Right cardiac atrium (tissue), 5 donors: ENCODE results near the gene CRADD. TPM values are rescaled to one million over a fixed set of nuclear protein-coding genes. Genes with fewer than 3 reads are reported as not detected.
"Not testable (repeated sequence)": the region's sequence is repeated elsewhere in the genome, so short reads cannot be mapped to it uniquely, and the experiment has no call there.

Source experiments
- ATAC-seq, 2 donors: fragments of 200-7000 bp; cut with Tn5 transposase; one replicate each; pipeline versions ENCODE4 v1.8.0 to v1.9.1; 2020; ENCODE audit warnings: moderate library complexity in 2 of 2, mild to moderate bottlenecking in 1 of 2
- DNase-seq, 3 donors: peaks; one replicate each; pipeline ENCODE4 v3.0.0-alpha.2; 2020
- H3K27ac ChIP-seq: one replicate; pipeline ENCODE4 v1.5.1; 2013; ENCODE audit warnings: mild to moderate bottlenecking, low read length, control low read depth, moderate library complexity
- H3K27me3 ChIP-seq: one replicate; pipeline ENCODE4 v1.6.1; 2013; ENCODE audit not compliant: control insufficient read depth, insufficient read depth
- H3K4me1 ChIP-seq: one replicate; pipeline ENCODE4 v1.6.1; 2013; ENCODE audit warnings: low read length; ENCODE audit not compliant: control insufficient read depth, insufficient read depth
- H3K4me3 ChIP-seq: one replicate; pipeline ENCODE4 v1.5.1; 2013; ENCODE audit warnings: low read length, control low read depth
- H3K9me3 ChIP-seq: one replicate; pipeline ENCODE4 v1.6.1; 2013; ENCODE audit warnings: low read length; ENCODE audit not compliant: control insufficient read depth
- WGBS: extraction: QIAGEN DNeasy Blood & Tissue Kit; methylation state at CpG from one replicate; pipeline ENCODE4 v1.1.7; 2013; 5-methylcytosine and 5-hydroxymethylcytosine counted together
- intact Hi-C, 4 donors: fragments of 100-400 bp; cut with DNase I; formaldehyde crosslinking; loops; one replicate each; pipeline versions ENCODE4 v1.11.0 to v1.14.0; 2022 to 2023
- polyA plus RNA-seq: library from polyadenylated mRNA; stranded (reverse); fragments of 200-250 nt; gene quantifications from one replicate; pipeline ENCODE4 v1.2.3, GENCODE V29; 2013
- total RNA-seq, 4 donors: library from RNA; stranded (reverse); fragmentation: NEBNext Ultra II Directional; extraction: Animal tissue kit (Norgen Biotek cat#: 25700); gene quantifications; one replicate each; pipeline ENCODE4 v1.2.1, GENCODE V29; 2021
- donor health status: healthy with polysubstance abuse.
- donor health status: DM: no; HTN: yes; CAD: no.
- donor health status: DM: no; HTN: no; CAD: no.
- donor health status: DM: no; HTN: yes; CAD: no; lungs with severe emphysema.
- donor health status: DM: yes; HTN: yes; CAD: no.

The CRADD gene
- total and polyA plus RNA-seq, 5 donors = 29.1 to 45.7 (median 37.8) TPM

- DNase-seq = no peak
- intact Hi-C loops = no loop called here
- Histone ChIP-seq H3K27ac (no peak overlapping the region), H3K9me3 (no peaks in the 10 kb centered on the region), H3K4me1 (peaks cover 4% of the 10 kb centered on the region), H3K27me3 (no peaks in the 10 kb centered on the region), H3K4me3 (no peak overlapping the region)
- ATAC-seq = no peak
These were observed 199.2 kb downstream of the CRADD start for GRCh38 chr12:93876360-93876759.

- DNase-seq (no peak), ATAC-seq (no peak)
- peaks cover 4% of the 10 kb centered on the region for H3K4me1 ChIP-seq
- H3K4me3 ChIP-seq = no peak overlapping the region
- no peaks in the 10 kb centered on the region for H3K9me3 ChIP-seq
- intact Hi-C loops = no loop called here
- H3K27ac ChIP-seq = no peak overlapping the region
- H3K27me3 ChIP-seq = no peaks in the 10 kb centered on the region
These were observed 200.3 kb downstream of the CRADD start for GRCh38 chr12:93877446-93877845.

GRCh38 chr12:93879476-93880421 lies 202.6 kb downstream of the CRADD start:
- H3K9me3 ChIP-seq = no peaks in the 10 kb centered on the region
- ATAC-seq (peak; percentile 47 to 52), DNase-seq (no peak)
- no peak overlapping the region for H3K4me3 ChIP-seq
- peaks cover 4% of the 10 kb centered on the region for H3K4me1 ChIP-seq
- H3K27ac ChIP-seq = no peak overlapping the region
- WGBS = 69% methylated on average over 6 of the region's 6 CpGs
- intact Hi-C loops = loop anchor here in 1 of 4 donors (10.0 kb wide), 1 partner anchor 115 kb away; no protein-coding TSS in a partner anchor
- H3K27me3 ChIP-seq = no peaks in the 10 kb centered on the region

GRCh38 chr12:93880853-93881522 lies 203.8 kb downstream of the CRADD start:
- DNase-seq (no peak), ATAC-seq (no peak)
- H3K9me3 ChIP-seq = no peaks in the 10 kb centered on the region
- WGBS = 56% methylated on average over 1 of the region's 1 CpG
- intact Hi-C loops = loop anchor here in 1 of 4 donors (10.0 kb wide), 1 partner anchor 116 kb away; no protein-coding TSS in a partner anchor
- H3K4me1 ChIP-seq = peaks cover 4% of the 10 kb centered on the region
- no peaks in the 10 kb centered on the region for H3K27me3 ChIP-seq
- H3K4me3 ChIP-seq = no peak overlapping the region
- no peak overlapping the region for H3K27ac ChIP-seq

GRCh38 chr12:93882763-93883162 lies 205.6 kb downstream of the CRADD start:
- H3K9me3 ChIP-seq = no peaks in the 10 kb centered on the region
- H3K27me3 ChIP-seq = no peaks in the 10 kb centered on the region
- intact Hi-C loops = loop anchor here in 1 of 4 donors (10.0 kb wide), 1 partner anchor 118 kb away; no protein-coding TSS in a partner anchor
- H3K4me1 ChIP-seq = peaks cover 4% of the 10 kb centered on the region
- H3K27ac ChIP-seq = no peak overlapping the region
- WGBS = 78% methylated on average over 3 of the region's 3 CpGs
- no peak for DNase-seq
- no peak overlapping the region for H3K4me3 ChIP-seq
- ATAC-seq = no peak

GRCh38 chr12:93883436-93884154 lies 206.4 kb downstream of the CRADD start:
- ATAC-seq = no peak
- WGBS = 79% methylated on average over 2 of the region's 2 CpGs
- no peaks in the 10 kb centered on the region for H3K9me3 ChIP-seq

GRCh38 chr12:93884794-93885460 lies 207.8 kb downstream of the CRADD start:
- Histone ChIP-seq H3K27me3 (no peaks in the 10 kb centered on the region), H3K9me3 (no peaks in the 10 kb centered on the region), H3K4me3 (no peak overlapping the region), H3K27ac (no peak overlapping the region), H3K4me1 (peaks cover 4% of the 10 kb centered on the region)
- DNase-seq = no peak
- WGBS = 74% methylated on average over 5 of the region's 5 CpGs
- ATAC-seq = no peak
- intact Hi-C loops = loop anchor here in 1 of 4 donors (10.0 kb wide), 1 partner anchor 120 kb away; no protein-coding TSS in a partner anchor

More at GRCh38 chr12:93883436-93884154, 206.4 kb downstream of the CRADD start:
- peaks cover 4% of the 10 kb centered on the region for H3K4me1 ChIP-seq
- no peaks in the 10 kb centered on the region for H3K27me3 ChIP-seq
- H3K4me3 ChIP-seq = no peak overlapping the region
- DNase-seq = no peak
- intact Hi-C loops = loop anchor here in 1 of 4 donors (10.0 kb wide), 1 partner anchor 119 kb away; no protein-coding TSS in a partner anchor
- H3K27ac ChIP-seq = no peak overlapping the region

GRCh38 chr12:93885973-93886532 lies 208.9 kb downstream of the CRADD start:
- H3K27ac ChIP-seq, H3K9me3 ChIP-seq, DNase-seq, ATAC-seq, H3K4me1 ChIP-seq, H3K4me3 ChIP-seq, H3K27me3 ChIP-seq: not testable (repeated sequence)
- intact Hi-C loops = loop anchor here in 1 of 4 donors (10.0 kb wide), 1 partner anchor 121 kb away; no protein-coding TSS in a partner anchor
- 97% methylated on average over 7 of the region's 7 CpGs for WGBS

- no peak overlapping the region for H3K27ac ChIP-seq
- intact Hi-C loops = loop anchor here in 1 of 4 donors (10.0 kb wide), 1 partner anchor 122 kb away; no protein-coding TSS in a partner anchor
- ATAC-seq = no peak
- DNase-seq = no peak
- no peaks in the 10 kb centered on the region for H3K27me3 ChIP-seq
- WGBS = 85% methylated on average over 18 of the region's 18 CpGs
- no peaks in the 10 kb centered on the region for H3K9me3 ChIP-seq
- no peak overlapping the region for H3K4me3 ChIP-seq
- no peaks in the 10 kb centered on the region for H3K4me1 ChIP-seq
These were observed 209.6 kb downstream of the CRADD start for GRCh38 chr12:93886533-93887511.
